Ishikawa (cell line): ENCODE data around the gene NEDD4L.

Experiments used
- CEBPB ChIP-seq: IDR thresholded peaks from 2 replicates; pipeline ENCODE4 v1.6.1; 2012
- CREB1 ChIP-seq: IDR thresholded peaks from 2 replicates; pipeline ENCODE4 v1.6.1; 2012; ENCODE audit warnings: low read depth
- EGR1 ChIP-seq: IDR thresholded peaks from 2 replicates; pipeline ENCODE4 v1.6.1; 2012
- EP300 ChIP-seq: IDR thresholded peaks from 2 replicates; pipeline ENCODE4 v1.6.1; 2012; ENCODE audit warnings: borderline replicate concordance
- FOXM1 ChIP-seq: IDR thresholded peaks from 2 replicates; pipeline ENCODE4 v1.6.1; 2012; ENCODE audit warnings: low read depth, borderline replicate concordance
- MAX ChIP-seq: IDR thresholded peaks from 2 replicates; pipeline ENCODE4 v1.6.1; 2012
- NFIC ChIP-seq: IDR thresholded peaks from 2 replicates; pipeline ENCODE4 v1.6.1; 2012
- RAD21 ChIP-seq: IDR thresholded peaks from 2 replicates; pipeline ENCODE4 v1.6.1; 2012; ENCODE audit warnings: low read depth
- REST ChIP-seq: IDR thresholded peaks from 2 replicates; pipeline ENCODE4 v1.6.1; 2012; ENCODE audit warnings: low read depth, mild to moderate bottlenecking
- TAF1 ChIP-seq: IDR thresholded peaks from 2 replicates; pipeline ENCODE4 v1.6.1; 2012; ENCODE audit warnings: low read depth, mild to moderate bottlenecking
- TCF12 ChIP-seq: IDR thresholded peaks from 2 replicates; pipeline ENCODE4 v1.6.1; 2012; ENCODE audit warnings: low read depth
- TEAD4 ChIP-seq: IDR thresholded peaks from 2 replicates; pipeline ENCODE4 v1.6.1; 2012
- USF1 ChIP-seq: IDR thresholded peaks from 2 replicates; pipeline ENCODE4 v1.6.1; 2012
- YY1 ChIP-seq: IDR thresholded peaks from 2 replicates; pipeline ENCODE4 v1.6.1; 2012; ENCODE audit warnings: low read depth
- ZBTB7A ChIP-seq: IDR thresholded peaks from 2 replicates; pipeline ENCODE4 v1.6.1; 2012; ENCODE audit warnings: low read depth

NEDD4L gene

GRCh38 chr18:58359620-58360019, 315.6 kb downstream of the NEDD4L start:
- TF ChIP-seq TCF12: no peak
- no peak for TF ChIP-seq ZBTB7A
- TF ChIP-seq EP300: no peak
- TF ChIP-seq EGR1: no peak
- TF ChIP-seq CREB1: no peak
- no peak for TF ChIP-seq TEAD4
- no peak for TF ChIP-seq RAD21
- no peak for TF ChIP-seq NFIC
- no peak for TF ChIP-seq YY1
- no peak for TF ChIP-seq REST
- no peak for TF ChIP-seq FOXM1
- no peak for TF ChIP-seq USF1
- no peak for TF ChIP-seq CEBPB

- TF ChIP-seq REST (no peak), EGR1 (no peak), TCF12 (no peak), CEBPB (no peak), ZBTB7A (no peak)
These were observed 316.3 kb downstream of the NEDD4L start for GRCh38 chr18:58360324-58360723.

GRCh38 chr18:58361212-58361611, 317.2 kb downstream of the NEDD4L start:
- TF ChIP-seq TAF1 (no peak), NFIC (no peak)

GRCh38 chr18:58362027-58362575, 318.1 kb downstream of the NEDD4L start:
- no peak for TF ChIP-seq MAX
- no peak for TF ChIP-seq RAD21
- TF ChIP-seq USF1: no peak
- TF ChIP-seq CEBPB: no peak

- no peak for TF ChIP-seq CEBPB
- TF ChIP-seq ZBTB7A: no peak
- no peak for TF ChIP-seq EP300
- no peak for TF ChIP-seq YY1
- no peak for TF ChIP-seq NFIC
- TF ChIP-seq EGR1: no peak
- no peak for TF ChIP-seq TEAD4
- no peak for TF ChIP-seq TAF1
- TF ChIP-seq CREB1: no peak
These were observed 318.8 kb downstream of the NEDD4L start for GRCh38 chr18:58362829-58363271.

- no peak for TF ChIP-seq EGR1
These were observed 319.9 kb downstream of the NEDD4L start for GRCh38 chr18:58363767-58364540.

- TF ChIP-seq REST (no peak), RAD21 (no peak), YY1 (no peak), TAF1 (no peak), EP300 (no peak), USF1 (no peak), FOXM1 (no peak), MAX (no peak), NFIC (no peak), CEBPB (no peak), EGR1 (no peak), TCF12 (no peak), ZBTB7A (no peak), CREB1 (no peak)
These were observed 321.0 kb downstream of the NEDD4L start for GRCh38 chr18:58364876-58365528.
